HG03097 (cell line): ENCODE measurements around the gene NR1H4.
"Not testable (repeated sequence)": the region's sequence is repeated elsewhere in the genome, so short reads cannot be mapped to it uniquely, and the experiment has no call there.

ENCODE experiments used
- ATAC-seq: cut with Tn5 transposase; IDR thresholded peaks from one replicate; pipeline ENCODE4 v1.9.1; 2021; ENCODE audit not compliant: unreplicated experiment, low FRiP score

Gene NR1H4

GRCh38 chr12:100468126-100468525 is 5.5 kb upstream of the NR1H4 start:
- ATAC-seq: no peak

- ATAC-seq: no peak
These were observed 1.3 kb upstream of the NR1H4 start for GRCh38 chr12:100472325-100472724.

GRCh38 chr12:100473050-100473715 is 483 bp upstream of the NR1H4 start:
- ATAC-seq: no peak

- no peak for ATAC-seq
These were observed 951 bp downstream of the NR1H4 start for GRCh38 chr12:100474617-100475016.

- no peak for ATAC-seq
These were observed 2.5 kb downstream of the NR1H4 start for GRCh38 chr12:100476013-100476751.

- ATAC-seq: no peak
These were observed 7.4 kb downstream of the NR1H4 start for GRCh38 chr12:100481021-100481420.

GRCh38 chr12:100484183-100484886 is 10.7 kb downstream of the NR1H4 start:
- no peak for ATAC-seq

GRCh38 chr12:100484891-100485471 is 11.3 kb downstream of the NR1H4 start:
- ATAC-seq: no peak

GRCh38 chr12:100485983-100486382 is 12.3 kb downstream of the NR1H4 start:
- ATAC-seq: no peak

GRCh38 chr12:100489251-100489820 is 15.7 kb downstream of the NR1H4 start:
- no peak for ATAC-seq

- no peak for ATAC-seq
These were observed 16.4 kb downstream of the NR1H4 start for GRCh38 chr12:100490056-100490455.

- ATAC-seq: no peak
These were observed 17.4 kb downstream of the NR1H4 start for GRCh38 chr12:100491104-100491503.

- ATAC-seq: no peak
These were observed 19.8 kb downstream of the NR1H4 start for GRCh38 chr12:100493396-100494012.

GRCh38 chr12:100494026-100494425 is 20.4 kb downstream of the NR1H4 start:
- no peak for ATAC-seq

- ATAC-seq: no peak
These were observed 20.9 kb downstream of the NR1H4 start for GRCh38 chr12:100494538-100494937.

- ATAC-seq: no peak
These were observed 23.6 kb downstream of the NR1H4 start for GRCh38 chr12:100497105-100497795.

- no peak for ATAC-seq
These were observed 24.5 kb downstream of the NR1H4 start for GRCh38 chr12:100498141-100498540.

- ATAC-seq: no peak
These were observed 25.8 kb downstream of the NR1H4 start for GRCh38 chr12:100499416-100499815.

- not testable (repeated sequence) for ATAC-seq
These were observed 29.1 kb downstream of the NR1H4 start for GRCh38 chr12:100502718-100503117.

GRCh38 chr12:100503228-100503628 is 29.6 kb downstream of the NR1H4 start:
- ATAC-seq: no peak
